ENCODE data around the gene SH2D5. TPM values are rescaled to one million over a fixed set of nuclear protein-coding genes. Genes with fewer than 3 reads are reported as not detected.

Gene SH2D5
- polyA plus RNA-seq, 2 donors = 0.12 to 0.27 TPM

DNA sequence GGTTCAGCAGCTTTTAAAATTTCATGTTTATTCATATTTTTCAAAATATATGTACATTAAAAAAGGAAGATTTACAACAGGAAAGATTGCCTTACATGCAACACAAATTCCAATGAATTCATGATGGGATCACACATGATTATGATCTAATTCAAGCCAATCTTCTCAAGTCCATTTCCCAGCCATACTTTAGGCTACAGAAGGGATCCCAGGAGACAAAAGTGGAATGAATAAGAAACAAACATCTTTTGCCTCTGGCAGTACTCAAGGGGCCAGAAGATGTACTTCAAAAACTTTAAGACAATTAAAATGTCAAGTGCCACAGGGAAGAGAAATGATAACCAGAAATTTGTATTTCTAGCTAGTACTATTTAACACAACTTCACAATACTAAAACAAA, 10.2 kb upstream of the SH2D5 start:
- Histone ChIP-seq H3K4me3 (ENCODE audit: low read depth in 1 of 2, low read length in 2 of 2) (no peak overlapping the region), H3K9me3 (ENCODE audit: control insufficient read depth in 2 of 2, insufficient read depth in 1 of 2, low read depth in 1 of 2, low read length in 1 of 2) (no peaks in the 10 kb centered on the region), H3K36me3 (ENCODE audit: control insufficient read depth in 2 of 2, insufficient read depth in 2 of 2, low read length in 1 of 2) (peaks cover 10 to 21% of the 10 kb centered on the region in 2 donors), H3K4me1 (ENCODE audit: control insufficient read depth in 2 of 2, insufficient read depth in 2 of 2, low read length in 1 of 2) (no peaks in the 10 kb centered on the region), H3K27ac (ENCODE audit: low read depth in 2 of 2, low read length in 1 of 2) (no peak overlapping the region), H3K27me3 (ENCODE audit: control insufficient read depth in 1 of 2, insufficient read depth in 2 of 2, low read length in 2 of 2) (no peaks in the 10 kb centered on the region)

DNA sequence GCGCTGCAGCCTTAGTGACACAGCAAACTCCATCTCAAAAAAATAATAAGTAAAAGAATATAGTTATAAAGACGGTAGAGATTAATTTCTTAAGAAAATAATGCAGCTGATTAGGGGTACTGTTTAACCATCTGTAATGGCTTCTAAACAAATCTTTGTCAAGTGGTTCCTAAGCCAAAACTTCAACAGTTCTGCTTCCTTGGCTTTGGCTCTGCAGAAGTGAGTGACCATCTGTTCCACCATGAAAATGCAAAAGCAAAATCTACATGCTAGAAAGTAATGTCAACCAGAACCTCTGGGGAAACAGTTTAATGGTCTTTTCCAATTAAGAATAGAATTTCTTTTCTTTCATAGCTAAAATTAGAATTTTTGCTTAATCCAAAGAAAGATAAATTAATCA, 8.3 kb upstream of the SH2D5 start:
- Histone ChIP-seq H3K4me1 (ENCODE audit: control insufficient read depth in 2 of 2, insufficient read depth in 2 of 2, low read length in 1 of 2) (no peaks in the 10 kb centered on the region), H3K27ac (ENCODE audit: low read depth in 2 of 2, low read length in 1 of 2) (no peak overlapping the region), H3K4me3 (ENCODE audit: low read depth in 1 of 2, low read length in 2 of 2) (no peak overlapping the region), H3K27me3 (ENCODE audit: control insufficient read depth in 1 of 2, insufficient read depth in 2 of 2, low read length in 2 of 2) (no peaks in the 10 kb centered on the region), H3K9me3 (ENCODE audit: control insufficient read depth in 2 of 2, insufficient read depth in 1 of 2, low read depth in 1 of 2, low read length in 1 of 2) (no peaks in the 10 kb centered on the region), H3K36me3 (ENCODE audit: control insufficient read depth in 2 of 2, insufficient read depth in 2 of 2, low read length in 1 of 2) (peaks cover 9 to 23% of the 10 kb centered on the region in 2 donors)
- 83% methylated on average over 2 of the region's 2 CpGs for WGBS, 2 donors

DNA sequence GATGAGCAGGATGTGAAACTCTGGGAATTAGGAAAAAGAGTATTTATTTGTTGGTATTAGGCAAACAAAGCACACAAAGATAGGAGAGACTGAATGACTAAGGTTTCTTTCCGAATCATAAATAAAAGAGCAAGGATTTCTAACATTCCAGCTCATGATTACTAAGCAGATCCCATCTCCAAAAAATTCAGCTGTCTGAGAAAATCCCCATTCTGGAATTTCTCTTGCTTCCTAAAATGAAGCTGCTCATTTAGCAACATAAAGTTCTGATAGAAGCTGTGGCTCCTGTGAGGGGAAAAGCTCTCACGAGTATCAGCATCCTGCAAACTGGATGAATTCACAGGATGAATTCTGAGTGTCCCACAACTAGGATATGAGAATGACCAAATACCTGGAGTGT, 6.7 kb upstream of the SH2D5 start:
- WGBS, 2 donors = 66 to 71% methylated on average over 2 of the region's 2 CpGs
- no peak overlapping the region for H3K4me3 ChIP-seq (ENCODE audit: low read depth in 1 of 2, low read length in 2 of 2)
- H3K27ac ChIP-seq (ENCODE audit: low read depth in 2 of 2, low read length in 1 of 2) = no peak overlapping the region
- H3K27me3 ChIP-seq (ENCODE audit: control insufficient read depth in 1 of 2, insufficient read depth in 2 of 2, low read length in 2 of 2) = no peaks in the 10 kb centered on the region
- H3K9me3 ChIP-seq (ENCODE audit: control insufficient read depth in 2 of 2, insufficient read depth in 1 of 2, low read depth in 1 of 2, low read length in 1 of 2) = no peaks in the 10 kb centered on the region
- peaks cover 6 to 12% of the 10 kb centered on the region in 2 donors for H3K36me3 ChIP-seq (ENCODE audit: control insufficient read depth in 2 of 2, insufficient read depth in 2 of 2, low read length in 1 of 2)
- H3K4me1 ChIP-seq (ENCODE audit: control insufficient read depth in 2 of 2, insufficient read depth in 2 of 2, low read length in 1 of 2) = no peaks in the 10 kb centered on the region

DNA sequence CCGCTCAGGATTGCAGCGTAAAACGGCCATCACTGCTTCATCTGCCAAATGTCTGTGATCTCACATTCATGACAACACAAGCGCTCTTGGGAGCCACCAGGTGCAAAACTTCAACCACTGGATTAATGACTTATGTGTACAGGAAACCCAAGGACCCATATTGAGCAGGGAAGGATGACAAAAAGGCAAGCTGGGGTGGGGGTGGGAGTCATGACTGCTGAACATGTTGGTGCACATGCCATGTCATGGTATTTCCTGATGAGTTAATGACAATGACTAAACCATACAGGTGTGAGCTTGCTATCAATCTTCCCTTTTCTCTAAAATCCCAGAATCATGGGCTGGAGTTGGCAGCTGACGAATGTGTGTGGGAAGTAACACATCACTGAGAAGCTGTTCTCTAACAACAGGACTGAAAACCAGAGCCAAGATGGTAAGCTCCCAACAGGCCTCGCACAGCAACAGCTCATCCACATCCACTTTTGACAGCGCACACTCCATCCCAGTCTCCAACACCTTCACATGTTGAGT, 3.1 kb upstream of the SH2D5 start:
- H3K27me3 ChIP-seq (ENCODE audit: control insufficient read depth in 1 of 2, insufficient read depth in 2 of 2, low read length in 2 of 2) = no peaks in the 10 kb centered on the region
- H3K9me3 ChIP-seq (ENCODE audit: control insufficient read depth in 2 of 2, insufficient read depth in 1 of 2, low read depth in 1 of 2, low read length in 1 of 2) = no peaks in the 10 kb centered on the region
- 54 to 69% methylated on average over 7 of the region's 7 CpGs for WGBS, 2 donors
- H3K36me3 ChIP-seq (ENCODE audit: control insufficient read depth in 2 of 2, insufficient read depth in 2 of 2, low read length in 1 of 2) = peaks cover 3 to 5% of the 10 kb centered on the region in 2 donors
- peak overlapping the region in 1 of 2 donors; percentile 71 for H3K27ac ChIP-seq (ENCODE audit: low read depth in 2 of 2, low read length in 1 of 2)
- no peak overlapping the region for H3K4me3 ChIP-seq (ENCODE audit: low read depth in 1 of 2, low read length in 2 of 2)
- H3K4me1 ChIP-seq (ENCODE audit: control insufficient read depth in 2 of 2, insufficient read depth in 2 of 2, low read length in 1 of 2) = peaks cover 2 to 10% of the 10 kb centered on the region in 2 donors

DNA sequence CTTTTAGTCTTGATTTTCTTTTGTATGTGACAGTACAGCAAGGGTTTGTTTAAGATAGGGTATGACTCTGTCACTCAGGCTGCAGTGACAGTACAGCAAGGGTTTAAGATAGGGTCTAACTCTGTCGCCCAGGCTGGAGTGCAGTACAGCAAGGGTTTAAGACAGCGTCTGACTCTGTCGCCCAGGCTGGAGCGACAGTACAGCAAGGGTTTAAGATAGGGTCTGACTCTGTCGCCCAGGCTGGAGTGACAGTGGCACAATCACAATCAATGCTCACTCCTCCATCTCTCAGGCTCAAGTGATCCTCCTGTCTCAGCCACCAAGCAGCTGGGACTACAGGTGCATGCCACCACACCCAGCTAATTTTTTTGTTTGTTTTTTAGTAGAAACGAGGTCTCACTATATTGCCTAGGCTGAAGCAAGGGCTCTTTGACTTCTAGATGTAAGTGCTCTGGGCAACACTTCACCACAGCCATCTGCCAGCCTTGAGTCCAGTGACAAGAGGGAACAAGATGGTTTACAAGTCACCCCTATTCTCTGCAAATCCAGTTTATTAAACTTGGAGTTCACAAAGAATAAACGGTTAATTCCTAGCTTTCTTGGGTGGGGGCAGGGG, 965 bp upstream of the SH2D5 start:
- 17 to 25% methylated on average over 7 of the region's 7 CpGs for WGBS, 2 donors

DNA sequence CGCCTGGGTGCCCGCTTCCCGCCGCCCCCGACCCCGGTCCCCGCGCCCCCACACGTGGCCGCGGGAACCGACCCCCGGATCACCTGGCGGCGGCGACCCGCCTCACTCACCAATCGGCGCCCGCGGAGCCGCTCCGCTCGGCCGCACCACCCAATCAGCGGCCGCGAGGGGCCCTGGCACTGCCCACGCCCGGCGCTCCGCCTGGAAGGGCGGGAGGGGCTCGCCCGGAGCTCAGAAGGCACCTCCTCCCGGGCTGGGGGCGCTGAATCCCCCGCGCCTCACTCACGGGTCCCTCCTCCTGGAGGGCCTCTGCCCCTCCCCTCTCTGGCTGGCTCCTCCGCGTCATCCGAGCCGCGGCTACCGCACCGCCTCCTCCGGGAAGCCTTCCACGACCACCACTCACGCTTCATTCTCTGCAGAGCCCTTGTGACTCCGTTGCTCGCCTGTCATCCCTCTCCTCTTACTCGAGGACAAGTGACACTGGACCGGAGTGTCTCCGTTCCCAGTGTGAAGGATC, 374 bp downstream of the SH2D5 start:
- Histone ChIP-seq H3K4me1 (ENCODE audit: control insufficient read depth in 2 of 2, insufficient read depth in 2 of 2, low read length in 1 of 2) (peaks cover 2 to 10% of the 10 kb centered on the region in 2 donors), H3K4me3 (ENCODE audit: low read depth in 1 of 2, low read length in 2 of 2) (peak overlapping the region; percentile 38 to 53), H3K9me3 (ENCODE audit: control insufficient read depth in 2 of 2, insufficient read depth in 1 of 2, low read depth in 1 of 2, low read length in 1 of 2) (no peaks in the 10 kb centered on the region), H3K36me3 (ENCODE audit: control insufficient read depth in 2 of 2, insufficient read depth in 2 of 2, low read length in 1 of 2) (peaks cover 0 to 2% of the 10 kb centered on the region in 2 donors), H3K27me3 (ENCODE audit: control insufficient read depth in 1 of 2, insufficient read depth in 2 of 2, low read length in 2 of 2) (peaks cover 0 to 3% of the 10 kb centered on the region in 2 donors), H3K27ac (ENCODE audit: low read depth in 2 of 2, low read length in 1 of 2) (no peak overlapping the region)
- WGBS, 2 donors = 0 to 1% methylated on average over 49 to 55 of the region's 55 CpGs

More for the DNA sequence above, 965 bp upstream of the SH2D5 start:
- H3K27me3 ChIP-seq (ENCODE audit: control insufficient read depth in 1 of 2, insufficient read depth in 2 of 2, low read length in 2 of 2) = peaks cover 0 to 3% of the 10 kb centered on the region in 2 donors
- peak overlapping the region; percentile 43 to 81 for H3K27ac ChIP-seq (ENCODE audit: low read depth in 2 of 2, low read length in 1 of 2)
- H3K4me3 ChIP-seq (ENCODE audit: low read depth in 1 of 2, low read length in 2 of 2) = no peak overlapping the region
- H3K9me3 ChIP-seq (ENCODE audit: control insufficient read depth in 2 of 2, insufficient read depth in 1 of 2, low read depth in 1 of 2, low read length in 1 of 2) = no peaks in the 10 kb centered on the region
- peaks cover 2 to 10% of the 10 kb centered on the region in 2 donors for H3K4me1 ChIP-seq (ENCODE audit: control insufficient read depth in 2 of 2, insufficient read depth in 2 of 2, low read length in 1 of 2)
- peaks cover 3 to 5% of the 10 kb centered on the region in 2 donors for H3K36me3 ChIP-seq (ENCODE audit: control insufficient read depth in 2 of 2, insufficient read depth in 2 of 2, low read length in 1 of 2)

DNA sequence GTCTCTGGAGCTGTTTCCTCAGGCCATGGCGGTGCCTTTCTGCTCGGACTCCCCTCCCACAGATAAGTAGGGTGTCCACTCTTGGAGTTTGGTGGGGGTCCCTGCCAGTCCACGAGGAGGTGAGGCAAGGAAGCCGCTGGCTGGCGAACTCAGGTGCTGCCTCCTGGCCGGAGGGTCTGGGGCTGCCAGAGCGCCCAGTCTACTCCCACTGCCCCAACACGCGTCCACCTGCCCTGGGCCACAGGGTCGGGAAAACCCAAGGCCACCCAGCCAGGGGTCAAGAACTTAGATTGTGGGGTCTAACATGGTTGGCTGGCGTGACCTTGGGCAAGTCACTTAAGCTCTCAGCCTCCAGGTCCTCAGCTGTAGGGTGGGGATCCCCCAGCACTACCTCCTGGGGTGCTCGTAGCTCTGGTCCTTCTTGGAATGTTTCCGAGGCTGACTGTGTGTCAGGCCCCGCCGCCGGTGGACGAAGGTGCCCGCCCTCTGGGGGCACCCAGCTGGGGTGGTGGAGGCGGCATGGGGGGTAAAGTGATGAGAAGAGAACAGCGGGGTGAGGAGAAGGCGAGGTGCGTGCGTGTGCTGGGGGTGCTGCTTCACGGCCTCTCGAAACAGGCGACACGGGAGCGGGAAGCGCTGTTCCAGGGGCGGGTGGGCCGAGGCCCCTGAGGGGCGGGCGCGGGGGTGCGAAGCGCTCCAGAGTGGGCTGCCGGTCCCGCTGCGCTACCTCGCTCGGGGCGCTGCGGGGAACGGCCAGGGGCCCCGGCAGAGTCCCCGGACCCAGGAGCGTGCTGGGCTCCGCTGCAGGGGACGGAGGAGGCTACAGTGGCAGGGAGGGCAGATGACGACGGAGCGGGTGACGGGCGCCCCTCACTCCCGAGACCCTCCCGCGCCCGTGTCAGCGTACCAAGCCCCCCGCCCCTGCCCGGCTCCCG, 1.2 kb downstream of the SH2D5 start:
- Histone ChIP-seq H3K36me3 (ENCODE audit: control insufficient read depth in 2 of 2, insufficient read depth in 2 of 2, low read length in 1 of 2) (no peaks in the 10 kb centered on the region), H3K27ac (ENCODE audit: low read depth in 2 of 2, low read length in 1 of 2) (no peak overlapping the region), H3K4me1 (ENCODE audit: control insufficient read depth in 2 of 2, insufficient read depth in 2 of 2, low read length in 1 of 2) (peaks cover 2 to 13% of the 10 kb centered on the region in 2 donors), H3K9me3 (ENCODE audit: control insufficient read depth in 2 of 2, insufficient read depth in 1 of 2, low read depth in 1 of 2, low read length in 1 of 2) (no peaks in the 10 kb centered on the region), H3K27me3 (ENCODE audit: control insufficient read depth in 1 of 2, insufficient read depth in 2 of 2, low read length in 2 of 2) (peaks cover 0 to 3% of the 10 kb centered on the region in 2 donors), H3K4me3 (ENCODE audit: low read depth in 1 of 2, low read length in 2 of 2) (peak overlapping the region; percentile 38 to 53)
- 15 to 25% methylated on average over 33 to 62 of the region's 62 CpGs for WGBS, 2 donors

DNA sequence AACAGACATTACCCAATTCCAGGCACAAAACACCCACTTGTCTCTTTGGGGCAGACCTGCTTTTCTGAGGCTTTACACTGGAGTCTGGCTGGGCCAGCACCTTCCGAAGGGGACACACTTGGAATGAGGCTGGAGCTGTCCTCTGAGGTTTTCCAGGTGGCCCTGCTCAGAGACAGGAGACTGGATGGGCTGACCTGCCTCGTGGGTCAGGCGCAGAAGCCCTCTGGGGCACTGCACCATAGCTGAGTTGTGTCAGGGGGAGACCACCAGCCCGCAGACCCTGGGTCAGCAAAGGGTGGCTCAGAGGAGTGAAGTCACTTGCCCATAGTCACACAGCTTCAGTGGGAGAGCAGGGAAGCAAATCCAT, 1.8 kb downstream of the SH2D5 start:
- Histone ChIP-seq H3K4me1 (ENCODE audit: control insufficient read depth in 2 of 2, insufficient read depth in 2 of 2, low read length in 1 of 2) (peaks cover 2 to 14% of the 10 kb centered on the region in 2 donors), H3K27me3 (ENCODE audit: control insufficient read depth in 1 of 2, insufficient read depth in 2 of 2, low read length in 2 of 2) (peaks cover 0 to 3% of the 10 kb centered on the region in 2 donors), H3K9me3 (ENCODE audit: control insufficient read depth in 2 of 2, insufficient read depth in 1 of 2, low read depth in 1 of 2, low read length in 1 of 2) (peaks cover 0 to 2% of the 10 kb centered on the region in 2 donors), H3K4me3 (ENCODE audit: low read depth in 1 of 2, low read length in 2 of 2) (no peak overlapping the region), H3K36me3 (ENCODE audit: control insufficient read depth in 2 of 2, insufficient read depth in 2 of 2, low read length in 1 of 2) (no peaks in the 10 kb centered on the region), H3K27ac (ENCODE audit: low read depth in 2 of 2, low read length in 1 of 2) (no peak overlapping the region)
- 44 to 46% methylated on average over 4 of the region's 4 CpGs for WGBS, 2 donors

DNA sequence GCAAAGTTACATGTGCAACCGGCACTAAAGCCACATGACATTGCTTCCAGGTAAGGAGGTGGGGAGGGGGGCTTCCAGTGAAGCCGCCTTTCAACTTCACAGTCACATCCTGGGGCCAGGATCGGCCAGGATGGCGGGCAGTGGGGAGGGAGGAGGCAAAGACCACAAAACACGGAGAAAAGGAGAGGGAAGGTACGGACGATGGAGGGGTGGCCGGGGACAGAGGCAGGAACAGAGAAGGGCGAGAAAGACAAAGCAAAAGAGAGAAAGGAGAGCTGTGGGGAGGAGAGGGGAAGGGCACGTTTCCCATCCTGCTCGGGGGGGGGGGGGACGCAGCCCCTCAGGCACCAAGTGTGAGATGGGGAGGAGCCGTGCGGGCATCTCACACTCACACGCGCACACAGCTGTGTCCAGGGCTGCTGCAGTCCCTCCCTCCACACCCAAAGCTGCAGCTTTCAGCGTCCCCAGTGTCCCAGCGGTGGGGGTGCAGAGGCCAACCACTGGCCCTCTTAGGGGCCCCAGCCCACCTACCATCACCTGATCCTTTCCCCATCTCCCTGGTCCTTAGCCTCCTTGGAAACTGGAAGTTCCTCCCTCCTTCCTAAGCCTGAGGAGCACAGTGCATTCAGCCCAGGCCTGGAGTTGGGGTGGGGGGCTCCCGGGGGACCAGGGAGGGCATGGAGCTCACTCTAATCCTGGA, 2.4 kb downstream of the SH2D5 start:
- WGBS, 2 donors = 17 to 28% methylated on average over 18 to 19 of the region's 19 CpGs
- peaks cover 2 to 14% of the 10 kb centered on the region in 2 donors for H3K4me1 ChIP-seq (ENCODE audit: control insufficient read depth in 2 of 2, insufficient read depth in 2 of 2, low read length in 1 of 2)
- H3K4me3 ChIP-seq (ENCODE audit: low read depth in 1 of 2, low read length in 2 of 2) = no peak overlapping the region
- H3K9me3 ChIP-seq (ENCODE audit: control insufficient read depth in 2 of 2, insufficient read depth in 1 of 2, low read depth in 1 of 2, low read length in 1 of 2) = peaks cover 0 to 3% of the 10 kb centered on the region in 2 donors
- no peak overlapping the region for H3K27ac ChIP-seq (ENCODE audit: low read depth in 2 of 2, low read length in 1 of 2)
- no peaks in the 10 kb centered on the region for H3K36me3 ChIP-seq (ENCODE audit: control insufficient read depth in 2 of 2, insufficient read depth in 2 of 2, low read length in 1 of 2)
- peaks cover 0 to 3% of the 10 kb centered on the region in 2 donors for H3K27me3 ChIP-seq (ENCODE audit: control insufficient read depth in 1 of 2, insufficient read depth in 2 of 2, low read length in 2 of 2)

All from esophagus (tissue), 2 donors.